Adrenal gland (tissue), 12 donors: ENCODE results near the gene RFX1. TPM values are rescaled to one million over a fixed set of nuclear protein-coding genes. Genes with fewer than 3 reads are reported as not detected.
A peak's percentile ranks its signal among the peaks of the same experiment; 100 is the strongest.

Experiments
- DNase-seq, 7 donors: peaks; one replicate each; pipeline ENCODE4 v3.0.0-alpha.2; 2019 to 2020
- H3K27ac ChIP-seq, 5 donors: fragments of 200-600 bp; sonication (generic) in 4 of 5; 1 replicate in 3 of 5; 2 replicates in 2 of 5; pipeline versions ENCODE4 v1.5.1 to v1.8.0; 2016 to 2020; ENCODE audit warnings: mild to moderate bottlenecking in 1 of 5
- H3K27me3 ChIP-seq: fragments of 200-600 bp; 2 replicates; pipeline ENCODE4 v1.8.0; 2021
- H3K36me3 ChIP-seq, 2 donors: fragments of 200-600 bp; replicated peaks in 1 of 2; 1 replicate in 1 of 2; 2 replicates in 1 of 2; pipeline versions ENCODE4 v1.5.1 to v1.8.0; 2018 to 2022
- H3K4me1 ChIP-seq, 2 donors: fragments of 200-600 bp; replicated peaks in 1 of 2; 1 replicate in 1 of 2; 2 replicates in 1 of 2; pipeline versions ENCODE4 v1.5.1 to v1.8.0; 2018 to 2021
- H3K4me3 ChIP-seq, 4 donors: fragments of 200-600 bp; sonication (generic) in 3 of 4; one replicate each; pipeline ENCODE4 v1.5.1; 2016 to 2018
- H3K9me3 ChIP-seq, 3 donors: fragments of 200-600 bp; sonication (generic) in 1 of 3; replicated peaks in 1 of 3; 1 replicate in 2 of 3; 2 replicates in 1 of 3; pipeline versions ENCODE4 v1.5.1 to v1.8.0; 2016 to 2021
- CTCF ChIP-seq, 6 experiments: fragments of 450-650 bp in 4 of 6; fragments of 200-600 bp in 2 of 6; sonication (generic) in 1 of 6; IDR thresholded peaks; 1 replicate in 5 of 6; 2 replicates in 1 of 6; pipeline versions ENCODE4 v1.5.1 to v1.8.0; 2016 to 2021; ENCODE audit warnings: antibody characterized with exemption in 6 of 6, mild to moderate bottlenecking in 2 of 6, moderate library complexity in 1 of 6
- POLR2A ChIP-seq, 2 donors: fragments of 450-650 bp; IDR thresholded peaks; one replicate each; pipeline ENCODE4 v1.6.1; 2017; ENCODE audit warnings: antibody characterized with exemption in 2 of 2, mild to moderate bottlenecking in 2 of 2, moderate library complexity in 1 of 2
- WGBS, 4 donors: extraction: QIAGEN DNeasy Blood & Tissue Kit in 2 of 4; methylation state at CpG; one replicate each; pipeline versions ENCODE4 v1.1.5 to v1.1.7; 2013 to 2017; 5-methylcytosine and 5-hydroxymethylcytosine counted together
- intact Hi-C, 2 donors: fragments of 100-400 bp; cut with DNase I; formaldehyde crosslinking; loops; one replicate each; pipeline versions ENCODE4 v1.14.1 to v1.15.0; 2022 to 2023
- polyA plus RNA-seq, 3 donors: library from polyadenylated mRNA; stranded (reverse); fragments of 200-250 nt in 2 of 3; fragments of 350-450 nt in 1 of 3; fragmentation: Illumina TruSeq in 1 of 3; extraction: RNeasy Lipid Tissue Mini Kit (QIAGEN cat#74804) in 1 of 3; gene quantifications; one replicate each; pipeline ENCODE4 v1.2.3, GENCODE V29; 2013 to 2014
- total RNA-seq, 9 donors: library from RNA; depleted of rRNA in 4 of 9; stranded (reverse); fragments of >200 nt in 4 of 9; fragments of 120-200 nt in 1 of 9; fragmentation: NEBNext Ultra II Directional in 1 of 9; extraction: Animal tissue kit (Norgen Biotek cat#: 25700) in 1 of 9; gene quantifications; one replicate each; pipeline versions ENCODE4 v1.1.0 to v1.2.4, GENCODE V29; 2013 to 2023
- donor health status: healthy with polysubstance abuse.
- donor health status: Bipolar disorder and iron deficiency.
- donor health status: DM: yes; HTN: yes; CAD: no.
- donor health status: DM: no; HTN: no; CAD: no.
- donor health status: DM: no; HTN: no; CAD: no.
- donor health status: DM: yes; HTN: yes; CAD: no.

RFX1 gene
- total and polyA plus RNA-seq, 12 donors: 1.4 to 21.4 (median 7.0) TPM

- DNase-seq: peak in 1 of 7 donors; percentile 45
- Histone ChIP-seq H3K27ac (no peak overlapping the region), H3K36me3 (peaks cover 0 to 70% of the 10 kb centered on the region in 2 donors), H3K27me3 (no peaks in the 10 kb centered on the region), H3K9me3 (no peaks in the 10 kb centered on the region), H3K4me3 (no peak overlapping the region), H3K4me1 (no peaks in the 10 kb centered on the region)
- 69 to 81% (median 72%) methylated on average over 47 to 89 of the region's 89 CpGs for WGBS, 4 donors
- intact Hi-C loops: no loop called here
- TF ChIP-seq POLR2A (IDR thresholded peaks at IDR 0.05) (no peak), CTCF (IDR thresholded peaks at IDR 0.05) (no peak)
Measured at GRCh38 chr19:13962699-13963602, 43.2 kb downstream of the RFX1 start.

- Histone ChIP-seq H3K27ac (no peak overlapping the region), H3K27me3 (no peaks in the 10 kb centered on the region), H3K4me1 (no peaks in the 10 kb centered on the region), H3K4me3 (no peak overlapping the region), H3K9me3 (no peaks in the 10 kb centered on the region), H3K36me3 (peaks cover 0 to 70% of the 10 kb centered on the region in 2 donors)
- no peak for DNase-seq
- TF ChIP-seq CTCF (IDR thresholded peaks at IDR 0.05): no peak
- no peak for TF ChIP-seq POLR2A (IDR thresholded peaks at IDR 0.05)
- WGBS, 4 donors: 84 to 92% (median 85%) methylated on average over 24 to 55 of the region's 55 CpGs
- intact Hi-C loops: no loop called here
Measured at GRCh38 chr19:13961826-13962698, 44.1 kb downstream of the RFX1 start.

- intact Hi-C loops: no loop called here
- H3K9me3 ChIP-seq: no peaks in the 10 kb centered on the region
- WGBS, 4 donors: 92 to 94% (median 92%) methylated on average over 27 to 39 of the region's 39 CpGs
- H3K4me1 ChIP-seq: no peaks in the 10 kb centered on the region
- no peak for TF ChIP-seq CTCF (IDR thresholded peaks at IDR 0.05)
- TF ChIP-seq POLR2A (IDR thresholded peaks at IDR 0.05): no peak
- no peak for DNase-seq
- no peak overlapping the region for H3K27ac ChIP-seq
- H3K27me3 ChIP-seq: no peaks in the 10 kb centered on the region
- H3K36me3 ChIP-seq: peaks cover 0 to 70% of the 10 kb centered on the region in 2 donors
- H3K4me3 ChIP-seq: no peak overlapping the region
Measured at GRCh38 chr19:13960863-13961784, 45.0 kb downstream of the RFX1 start.
